CD4-positive, alpha-beta T cell (primary cell): Measurements from ENCODE around the gene HMCN2. TPM values are rescaled to one million over a fixed set of nuclear protein-coding genes. Genes with fewer than 3 reads are reported as not detected.

ENCODE experiments used
- ATAC-seq: fragments of 200-7000 bp; cut with Tn5 transposase; one replicate; pipeline ENCODE4 v1.10.0; 2022; ENCODE audit warnings: mild to moderate bottlenecking; ENCODE audit not compliant: poor library complexity
- CTCF ChIA-PET: fragments of 350-600 bp; sonication (Branson Sonifier 250); formaldehyde crosslinking; loops from one replicate; lab custom pipeline; 2021; ENCODE audit warnings: antibody characterized with exemption, inconsistent platforms; lab: Charles Lee
- POLR2A ChIA-PET: fragments of 350-600 bp; sonication (Branson Sonifier 250); formaldehyde crosslinking; loops from one replicate; lab custom pipeline; 2021; ENCODE audit warnings: antibody characterized with exemption, inconsistent platforms; lab: Charles Lee
- DNase-seq, 14 experiments: peaks; one replicate each; pipeline ENCODE4 v3.0.0-alpha.2; 2013 to 2020; ENCODE audit warnings: mixed read lengths in 2 of 14
- H3K27ac ChIP-seq, 2 donors: one replicate each; pipeline versions ENCODE4 v1.5.1 to v1.7.0; 2013; ENCODE audit warnings: low read length in 2 of 2, low read depth in 1 of 2, mild to moderate bottlenecking in 1 of 2
- H3K27me3 ChIP-seq, 2 experiments: 1 replicate in 1 of 2; 2 replicates in 1 of 2; pipeline versions ENCODE4 v1.6.1 to v1.7.0; 2013; ENCODE audit warnings: low read length in 2 of 2, control low read depth in 1 of 2, mild to moderate bottlenecking in 1 of 2, moderate library complexity in 1 of 2; ENCODE audit not compliant: insufficient read depth in 2 of 2, control insufficient read depth in 1 of 2
- H3K36me3 ChIP-seq: one replicate; pipeline ENCODE4 v1.6.1; 2013; ENCODE audit warnings: low read length, control low read depth; ENCODE audit not compliant: insufficient read depth
- H3K4me1 ChIP-seq: one replicate; pipeline ENCODE4 v1.6.1; 2013; ENCODE audit warnings: low read length, control low read depth; ENCODE audit not compliant: insufficient read depth
- H3K4me3 ChIP-seq: one replicate; pipeline ENCODE4 v1.5.1; 2013; ENCODE audit warnings: mild to moderate bottlenecking, low read length, moderate library complexity
- H3K9me3 ChIP-seq, 2 experiments: 1 replicate in 1 of 2; 2 replicates in 1 of 2; pipeline versions ENCODE4 v1.6.1 to v1.7.0; 2013; ENCODE audit warnings: low read length in 2 of 2, mild to moderate bottlenecking in 2 of 2, control low read depth in 1 of 2, moderate library complexity in 1 of 2; ENCODE audit not compliant: control insufficient read depth in 1 of 2, insufficient read depth in 1 of 2
- H3K27ac Mint-ChIP-seq: one replicate; pipeline ENCODE4 v1.8.0; 2020; ENCODE audit warnings: mixed read lengths
- H3K27me3 Mint-ChIP-seq: one replicate; pipeline ENCODE4 v1.8.0; 2021; ENCODE audit warnings: mixed read lengths
- H3K36me3 Mint-ChIP-seq: one replicate; pipeline ENCODE4 v1.8.0; 2021; ENCODE audit warnings: low read depth, mixed read lengths
- H3K4me1 Mint-ChIP-seq: one replicate; pipeline ENCODE4 v1.8.0; 2021; ENCODE audit warnings: low read depth, mixed read lengths
- H3K4me3 Mint-ChIP-seq: one replicate; pipeline ENCODE4 v1.8.0; 2020; ENCODE audit warnings: mild to moderate bottlenecking, mixed read lengths
- H3K9me3 Mint-ChIP-seq: one replicate; pipeline ENCODE4 v1.8.0; 2020; ENCODE audit warnings: mixed read lengths
- CTCF ChIP-seq: fragments of 200-600 bp; IDR thresholded peaks from one replicate; pipeline ENCODE4 v1.8.0; 2022; ENCODE audit warnings: antibody characterized with exemption, mild to moderate bottlenecking
- intact Hi-C, 2 experiments: fragments of 100-400 bp; cut with DNase I in 1 of 2; cut with micrococcal nuclease in 1 of 2; formaldehyde crosslinking; loops; one replicate each; pipeline versions ENCODE4 v1.15.1 to v1.9.0; 2023 to 2025; cut with DNase I, micrococcal nuclease
- total RNA-seq, 174 experiments: library from RNA in 2 of 174; stranded (reverse) in 2 of 174; gene quantifications; one replicate each; pipeline ENCODE4 v1.2.3 and lab custom pipeline; 2021 to 2026

Gene HMCN2
- total RNA-seq, 2 experiments from 2014 or later = not detected

GRCh38 chr9:130285271-130285670 is 19.7 kb downstream of the HMCN2 start:
- Mint-ChIP-seq H3K4me3 (no peak overlapping the region), H3K27me3 (peaks cover 47% of the 10 kb centered on the region), H3K4me1 (no peaks in the 10 kb centered on the region), H3K36me3 (no peaks in the 10 kb centered on the region), H3K27ac (no peak overlapping the region), H3K9me3 (no peaks in the 10 kb centered on the region)
- Histone ChIP-seq H3K9me3 (peaks cover 0 to 6% of the 10 kb centered on the region in 2 experiments), H3K4me3 (no peak overlapping the region), H3K27ac (no peak overlapping the region), H3K36me3 (no peaks in the 10 kb centered on the region), H3K4me1 (no peaks in the 10 kb centered on the region), H3K27me3 (peaks cover 6 to 22% of the 10 kb centered on the region in 2 experiments)
- no peak for ATAC-seq
- ChIA-PET CTCF (no interaction called here), POLR2A (no interaction called here)
- no peak for DNase-seq
- intact Hi-C loops = no loop called here
- no peak for TF ChIP-seq CTCF

GRCh38 chr9:130286072-130286770 is 20.7 kb downstream of the HMCN2 start:
- no peaks in the 10 kb centered on the region for H3K4me1 ChIP-seq
- CTCF ChIA-PET = no interaction called here
- peaks cover 47% of the 10 kb centered on the region for H3K27me3 Mint-ChIP-seq
- intact Hi-C loops = no loop called here
- no peak overlapping the region for H3K4me3 ChIP-seq
- H3K4me3 Mint-ChIP-seq = no peak overlapping the region
- no peaks in the 10 kb centered on the region for H3K4me1 Mint-ChIP-seq
- no peak for DNase-seq
- H3K27ac Mint-ChIP-seq = no peak overlapping the region
- no peak overlapping the region for H3K27ac ChIP-seq
- peaks cover 6 to 24% of the 10 kb centered on the region in 2 experiments for H3K27me3 ChIP-seq
- POLR2A ChIA-PET = no interaction called here
- TF ChIP-seq CTCF = no peak
- ATAC-seq = no peak
- peaks cover 0 to 6% of the 10 kb centered on the region in 2 experiments for H3K9me3 ChIP-seq
- H3K9me3 Mint-ChIP-seq = no peaks in the 10 kb centered on the region
- no peaks in the 10 kb centered on the region for H3K36me3 ChIP-seq
- H3K36me3 Mint-ChIP-seq = no peaks in the 10 kb centered on the region

DNA sequence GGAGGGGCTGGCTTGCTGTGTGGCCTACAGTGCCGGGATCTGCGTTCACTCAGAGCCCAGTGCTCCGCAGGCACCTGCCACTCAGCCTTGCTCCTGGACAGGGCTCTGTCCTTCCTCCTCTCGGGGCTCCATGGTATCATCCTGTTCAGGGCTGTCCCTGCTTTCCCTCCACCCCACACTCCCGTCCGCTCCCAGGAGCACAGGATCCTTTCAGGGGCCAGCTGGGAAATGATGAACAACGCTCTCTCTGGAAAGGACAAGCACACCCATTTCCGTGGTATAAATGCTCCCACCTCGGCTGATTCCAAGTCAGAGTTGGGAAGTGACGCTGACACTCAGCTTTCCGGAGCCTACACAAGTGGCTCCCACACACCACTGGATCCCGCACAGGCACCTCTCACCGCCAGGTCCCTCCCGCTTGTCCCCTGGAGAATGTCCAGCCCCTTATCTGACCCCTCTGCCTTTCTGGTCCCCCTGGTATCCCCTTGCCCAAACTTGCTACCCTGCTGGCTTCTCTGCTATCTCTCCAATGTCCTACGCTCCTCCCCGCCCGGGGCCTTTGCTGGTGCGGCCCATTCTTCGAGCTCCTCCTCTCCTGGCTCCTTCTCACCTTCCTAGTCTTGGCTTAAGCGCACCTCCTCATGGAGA is 21.3 kb downstream of the HMCN2 start:
- H3K27me3 Mint-ChIP-seq = peaks cover 50% of the 10 kb centered on the region
- H3K4me3 Mint-ChIP-seq = no peak overlapping the region
- no peak for DNase-seq
- Histone ChIP-seq H3K4me3 (no peak overlapping the region), H3K27me3 (peaks cover 6 to 24% of the 10 kb centered on the region in 2 experiments), H3K27ac (no peak overlapping the region), H3K9me3 (peaks cover 0 to 6% of the 10 kb centered on the region in 2 experiments), H3K36me3 (no peaks in the 10 kb centered on the region), H3K4me1 (no peaks in the 10 kb centered on the region)
- ChIA-PET POLR2A (no interaction called here), CTCF (interaction anchor here (1.3 kb wide), 1 partner anchor 15 kb away, joined by 3 read pairs; no protein-coding TSS in a partner anchor)
- intact Hi-C loops = no loop called here
- TF ChIP-seq CTCF = no peak
- no peak for ATAC-seq
- no peaks in the 10 kb centered on the region for H3K4me1 Mint-ChIP-seq
- H3K36me3 Mint-ChIP-seq = no peaks in the 10 kb centered on the region
- no peaks in the 10 kb centered on the region for H3K9me3 Mint-ChIP-seq
- H3K27ac Mint-ChIP-seq = no peak overlapping the region
